ENCODE results near the gene BRK1.
"Not testable (repeated sequence)": the region's sequence is repeated elsewhere in the genome, so short reads cannot be mapped to it uniquely, and the experiment has no call there.

Gene BRK1

DNA sequence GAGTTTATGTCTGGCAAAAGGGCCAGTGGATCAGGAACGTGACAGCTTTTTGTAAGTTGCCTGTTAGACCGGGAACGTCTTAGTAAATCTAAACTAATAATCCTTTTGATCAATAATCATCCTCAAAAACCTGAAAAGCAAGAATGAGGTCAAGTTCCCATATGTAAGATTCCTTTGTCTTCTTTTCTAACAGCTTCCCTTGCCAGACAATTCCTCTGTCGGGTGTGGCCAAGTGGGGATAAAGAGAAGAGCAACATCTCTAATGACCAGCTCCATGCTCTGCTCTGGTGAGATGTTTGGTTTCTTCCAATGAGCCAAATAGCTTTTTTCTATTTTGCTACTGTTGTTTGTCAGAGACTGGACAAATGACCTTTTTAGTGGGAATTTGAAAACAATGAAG lies 27.2 kb upstream of the BRK1 start (continued):
- no peak for TF ChIP-seq TCF4 (CRISPR knock-in tag; IDR thresholded peaks at IDR 0.05; ENCODE audit: borderline replicate concordance)
- no peak for TF ChIP-seq TOX (CRISPR knock-in tag; IDR thresholded peaks at IDR 0.05; ENCODE audit: borderline replicate concordance)

DNA sequence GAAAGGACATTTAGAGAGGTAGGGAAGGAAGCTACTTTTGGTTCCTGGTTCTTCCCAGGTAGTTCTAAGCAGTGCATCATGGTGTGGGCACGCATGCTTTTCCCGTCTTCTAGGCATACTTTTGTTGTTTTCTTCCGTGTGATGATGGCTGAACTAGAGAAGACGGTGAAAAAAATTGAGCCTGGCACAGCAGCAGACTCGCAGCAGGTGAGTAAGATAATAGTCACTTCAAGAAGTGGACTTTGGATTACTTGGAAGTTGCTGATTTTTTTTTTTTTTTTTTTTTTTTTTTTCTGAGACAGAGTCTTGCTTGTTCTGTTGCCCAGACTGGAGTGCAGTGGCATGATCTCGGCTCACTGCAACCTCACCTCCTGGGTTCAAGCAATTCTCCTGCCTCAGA lies 25.3 kb upstream of the BRK1 start:
- no peak for TF ChIP-seq CSDC2 (CRISPR knock-in tag; IDR thresholded peaks at IDR 0.05)
- TF ChIP-seq ZC3H10 (CRISPR knock-in tag; IDR thresholded peaks at IDR 0.05) = no peak
- TF ChIP-seq TOX (CRISPR knock-in tag; IDR thresholded peaks at IDR 0.05; ENCODE audit: borderline replicate concordance) = no peak
- TF ChIP-seq ZFP30 (CRISPR knock-in tag; IDR thresholded peaks at IDR 0.05) = no peak
- no peak for TF ChIP-seq RARB (CRISPR knock-in tag; IDR thresholded peaks at IDR 0.05)
- TF ChIP-seq, protein P1, sequence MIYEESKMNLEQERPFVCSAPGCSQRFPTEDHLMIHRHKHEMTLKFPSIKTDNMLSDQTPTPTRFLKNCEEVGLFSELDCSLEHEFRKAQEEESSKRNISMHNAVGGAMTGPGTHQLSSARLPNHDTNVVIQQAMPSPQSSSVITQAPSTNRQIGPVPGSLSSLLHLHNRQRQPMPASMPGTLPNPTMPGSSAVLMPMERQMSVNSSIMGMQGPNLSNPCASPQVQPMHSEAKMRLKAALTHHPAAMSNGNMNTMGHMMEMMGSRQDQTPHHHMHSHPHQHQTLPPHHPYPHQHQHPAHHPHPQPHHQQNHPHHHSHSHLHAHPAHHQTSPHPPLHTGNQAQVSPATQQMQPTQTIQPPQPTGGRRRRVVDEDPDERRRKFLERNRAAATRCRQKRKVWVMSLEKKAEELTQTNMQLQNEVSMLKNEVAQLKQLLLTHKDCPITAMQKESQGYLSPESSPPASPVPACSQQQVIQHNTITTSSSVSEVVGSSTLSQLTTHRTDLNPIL (CRISPR knock-in tag; IDR thresholded peaks at IDR 0.05; ENCODE audit: low read depth) = no peak
- TF ChIP-seq, protein P2, sequence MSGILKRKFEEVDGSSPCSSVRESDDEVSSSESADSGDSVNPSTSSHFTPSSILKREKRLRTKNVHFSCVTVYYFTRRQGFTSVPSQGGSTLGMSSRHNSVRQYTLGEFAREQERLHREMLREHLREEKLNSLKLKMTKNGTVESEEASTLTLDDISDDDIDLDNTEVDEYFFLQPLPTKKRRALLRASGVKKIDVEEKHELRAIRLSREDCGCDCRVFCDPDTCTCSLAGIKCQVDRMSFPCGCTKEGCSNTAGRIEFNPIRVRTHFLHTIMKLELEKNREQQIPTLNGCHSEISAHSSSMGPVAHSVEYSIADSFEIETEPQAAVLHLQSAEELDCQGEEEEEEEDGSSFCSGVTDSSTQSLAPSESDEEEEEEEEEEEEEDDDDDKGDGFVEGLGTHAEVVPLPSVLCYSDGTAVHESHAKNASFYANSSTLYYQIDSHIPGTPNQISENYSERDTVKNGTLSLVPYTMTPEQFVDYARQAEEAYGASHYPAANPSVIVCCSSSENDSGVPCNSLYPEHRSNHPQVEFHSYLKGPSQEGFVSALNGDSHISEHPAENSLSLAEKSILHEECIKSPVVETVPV (CRISPR knock-in tag; IDR thresholded peaks at IDR 0.05) = no peak
- TF ChIP-seq ZNF8 (CRISPR knock-in tag; IDR thresholded peaks at IDR 0.05) = no peak
- no peak for TF ChIP-seq BACH2 (CRISPR knock-in tag; IDR thresholded peaks at IDR 0.05; ENCODE audit: borderline replicate concordance)
- no peak for TF ChIP-seq ESRRG (CRISPR knock-in tag; IDR thresholded peaks at IDR 0.05)
- TF ChIP-seq PPARA (CRISPR knock-in tag; IDR thresholded peaks at IDR 0.05; ENCODE audit: borderline replicate concordance) = no peak
- TF ChIP-seq OSR1 (CRISPR knock-in tag; IDR thresholded peaks at IDR 0.05) = no peak
- TF ChIP-seq ISL1 (CRISPR knock-in tag; IDR thresholded peaks at IDR 0.05) = no peak
- TF ChIP-seq, protein P3, sequence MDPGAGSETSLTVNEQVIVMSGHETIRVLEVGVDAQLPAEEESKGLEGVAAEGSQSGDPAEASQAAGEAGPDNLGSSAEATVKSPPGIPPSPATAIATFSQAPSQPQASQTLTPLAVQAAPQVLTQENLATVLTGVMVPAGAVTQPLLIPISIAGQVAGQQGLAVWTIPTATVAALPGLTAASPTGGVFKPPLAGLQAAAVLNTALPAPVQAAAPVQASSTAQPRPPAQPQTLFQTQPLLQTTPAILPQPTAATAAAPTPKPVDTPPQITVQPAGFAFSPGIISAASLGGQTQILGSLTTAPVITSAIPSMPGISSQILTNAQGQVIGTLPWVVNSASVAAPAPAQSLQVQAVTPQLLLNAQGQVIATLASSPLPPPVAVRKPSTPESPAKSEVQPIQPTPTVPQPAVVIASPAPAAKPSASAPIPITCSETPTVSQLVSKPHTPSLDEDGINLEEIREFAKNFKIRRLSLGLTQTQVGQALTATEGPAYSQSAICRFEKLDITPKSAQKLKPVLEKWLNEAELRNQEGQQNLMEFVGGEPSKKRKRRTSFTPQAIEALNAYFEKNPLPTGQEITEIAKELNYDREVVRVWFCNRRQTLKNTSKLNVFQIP (CRISPR knock-in tag; IDR thresholded peaks at IDR 0.05; ENCODE audit: borderline replicate concordance, low read depth) = no peak
- TF ChIP-seq ARNTL (CRISPR knock-in tag; IDR thresholded peaks at IDR 0.05; ENCODE audit: borderline replicate concordance, low read depth) = no peak
- TF ChIP-seq SNAI2 (CRISPR knock-in tag; IDR thresholded peaks at IDR 0.05) = no peak
- no peak for TF ChIP-seq ZNF70 (CRISPR knock-in tag; IDR thresholded peaks at IDR 0.05)
- TF ChIP-seq ZNF565 (CRISPR knock-in tag; conservative IDR thresholded peaks at IDR 0.05; ENCODE audit: low read depth) = no peak
- no peak for ATAC-seq

DNA sequence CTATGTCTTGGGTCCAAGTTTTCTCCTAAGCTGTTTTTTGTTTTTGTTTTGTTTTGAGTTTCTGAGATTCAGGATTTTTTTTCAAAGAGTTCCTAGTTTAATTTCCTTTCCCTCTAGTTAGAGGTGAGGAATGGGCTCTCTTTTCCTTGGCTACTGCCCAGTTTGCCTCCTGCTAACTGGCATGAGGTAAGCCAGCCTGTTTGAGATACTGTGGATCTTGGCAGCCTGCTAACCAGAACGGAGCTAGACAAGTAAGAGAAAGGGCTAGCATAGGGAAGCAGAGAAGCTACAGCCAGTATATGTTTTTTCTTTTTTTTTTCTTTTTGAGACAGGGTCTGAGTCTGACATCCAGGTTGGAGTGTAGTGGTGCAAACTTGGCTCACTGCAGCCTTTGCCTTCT lies 24.7 kb upstream of the BRK1 start:
- ATAC-seq = not testable (repeated sequence)

DNA sequence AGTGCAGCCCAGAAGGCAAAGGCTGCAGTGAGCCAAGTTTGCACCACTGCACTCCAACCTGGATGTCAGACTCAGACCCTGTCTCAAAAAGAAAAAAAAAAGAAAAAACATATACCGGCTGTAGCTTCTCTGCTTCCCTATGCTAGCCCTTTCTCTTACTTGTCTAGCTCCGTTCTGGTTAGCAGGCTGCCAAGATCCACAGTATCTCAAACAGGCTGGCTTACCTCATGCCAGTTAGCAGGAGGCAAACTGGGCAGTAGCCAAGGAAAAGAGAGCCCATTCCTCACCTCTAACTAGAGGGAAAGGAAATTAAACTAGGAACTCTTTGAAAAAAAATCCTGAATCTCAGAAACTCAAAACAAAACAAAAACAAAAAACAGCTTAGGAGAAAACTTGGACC lies 24.1 kb upstream of the BRK1 start:
- ATAC-seq = not testable (repeated sequence)

DNA sequence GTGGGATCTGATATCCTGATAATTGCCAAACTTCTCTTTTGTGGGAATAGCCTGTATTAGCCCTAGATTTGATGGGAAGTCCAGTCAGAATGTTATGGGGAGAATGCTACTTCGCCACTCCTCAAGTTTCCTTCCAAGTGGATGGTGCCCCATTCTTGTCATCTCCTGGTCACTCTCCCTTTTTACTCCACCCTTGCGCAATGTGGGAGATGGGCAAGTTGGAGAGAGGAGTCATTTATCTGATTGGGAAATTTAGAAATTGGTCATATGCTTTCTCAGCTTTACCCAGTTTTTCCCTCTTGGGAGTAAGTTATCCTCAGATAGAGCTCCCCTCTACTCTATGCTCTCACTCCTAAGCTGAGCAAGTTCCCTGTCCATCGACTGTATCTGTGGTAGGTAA lies 21.8 kb upstream of the BRK1 start:
- no peak for ATAC-seq
- TF ChIP-seq OSR1 (CRISPR knock-in tag; IDR thresholded peaks at IDR 0.05) = no peak
- no peak for TF ChIP-seq SNAI2 (CRISPR knock-in tag; IDR thresholded peaks at IDR 0.05)
- TF ChIP-seq, protein P2 (CRISPR knock-in tag; IDR thresholded peaks at IDR 0.05) = no peak
- TF ChIP-seq ESRRG (CRISPR knock-in tag; IDR thresholded peaks at IDR 0.05) = no peak
- no peak for TF ChIP-seq ZNF565 (CRISPR knock-in tag; conservative IDR thresholded peaks at IDR 0.05; ENCODE audit: low read depth)
- no peak for TF ChIP-seq ZC3H10 (CRISPR knock-in tag; IDR thresholded peaks at IDR 0.05)
- TF ChIP-seq ZNF70 (CRISPR knock-in tag; IDR thresholded peaks at IDR 0.05) = no peak
- TF ChIP-seq, protein P3 (CRISPR knock-in tag; IDR thresholded peaks at IDR 0.05; ENCODE audit: borderline replicate concordance, low read depth) = no peak
- no peak for TF ChIP-seq TOX (CRISPR knock-in tag; IDR thresholded peaks at IDR 0.05; ENCODE audit: borderline replicate concordance)
- TF ChIP-seq ZFP3 (CRISPR knock-in tag; IDR thresholded peaks at IDR 0.05) = no peak
- TF ChIP-seq ZNF8 (CRISPR knock-in tag; IDR thresholded peaks at IDR 0.05) = no peak
- no peak for TF ChIP-seq CSDC2 (CRISPR knock-in tag; IDR thresholded peaks at IDR 0.05)
- no peak for TF ChIP-seq TCF4 (CRISPR knock-in tag; IDR thresholded peaks at IDR 0.05; ENCODE audit: borderline replicate concordance)
- TF ChIP-seq PPARA (CRISPR knock-in tag; IDR thresholded peaks at IDR 0.05; ENCODE audit: borderline replicate concordance) = no peak
- no peak for TF ChIP-seq ARNTL (CRISPR knock-in tag; IDR thresholded peaks at IDR 0.05; ENCODE audit: borderline replicate concordance, low read depth)
- TF ChIP-seq BACH2 (CRISPR knock-in tag; IDR thresholded peaks at IDR 0.05; ENCODE audit: borderline replicate concordance) = no peak
- no peak for TF ChIP-seq RARB (CRISPR knock-in tag; IDR thresholded peaks at IDR 0.05)

Measured in SK-N-SH treated with all-trans-retinoic acid at 6 μM for 48 hours (cell line).